ENCODE measurements around the gene PTPRA. TPM values are rescaled to one million over a fixed set of nuclear protein-coding genes. Genes with fewer than 3 reads are reported as not detected.

PTPRA gene
- polyA plus RNA-seq, 3 donors: 13.0 to 41.9 (median 13.1) TPM

GRCh38 chr20:3081641-3082040, 208.4 kb downstream of the PTPRA start:
- H3K4me1 Mint-ChIP-seq: peaks cover 37% of the 10 kb centered on the region
- H4K20me1 ChIP-seq (ENCODE audit: insufficient read depth, low read length): no peaks in the 10 kb centered on the region
- no peak overlapping the region for H3K4me3 ChIP-seq (replicated peaks in 1 of 3; ENCODE audit: low read depth in 2 of 3, low read length in 3 of 3)
- H3K4me3 Mint-ChIP-seq: peak overlapping the region in 1 of 2 donors; percentile 72
- TF ChIP-seq CTCF (IDR thresholded peaks at IDR 0.05): no peak
- intact Hi-C loops (cut with micrococcal nuclease): no loop called here
- no peak overlapping the region for H3K4me2 ChIP-seq (replicated peaks; ENCODE audit: extremely low read depth, low read length, poor library complexity, severe bottlenecking)
- peaks cover 0 to 24% (median 13%) of the 10 kb centered on the region in 7 donors for H3K9me3 Mint-ChIP-seq
- no peak overlapping the region for H3K9ac ChIP-seq (ENCODE audit: insufficient read depth, low read length, poor library complexity, severe bottlenecking)
- peaks cover 56 to 74% (median 66%) of the 10 kb centered on the region in 3 donors for H3K27me3 Mint-ChIP-seq (ENCODE audit: low read depth in 3 of 3)
- peaks cover 0 to 9% of the 10 kb centered on the region in 2 donors for H3K36me3 Mint-ChIP-seq
- H3K4me1 ChIP-seq (ENCODE audit: control insufficient read depth in 1 of 2, insufficient read depth in 2 of 2, low read length in 2 of 2): peaks cover 34 to 39% of the 10 kb centered on the region in 2 donors
- H3K9me3 ChIP-seq (replicated peaks in 1 of 2; ENCODE audit: control insufficient read depth in 1 of 2, insufficient read depth in 1 of 2, low read length in 2 of 2): peaks cover 7 to 27% of the 10 kb centered on the region in 2 donors
- no peak overlapping the region for H3K27ac Mint-ChIP-seq
- no peak overlapping the region for H2AFZ ChIP-seq (ENCODE audit: insufficient read depth, low read depth, low read length, poor library complexity, severe bottlenecking)
- DNase-seq: no peak
- peaks cover 26 to 66% of the 10 kb centered on the region in 2 donors for H3K27me3 ChIP-seq (ENCODE audit: control insufficient read depth in 2 of 2, insufficient read depth in 2 of 2, low read length in 2 of 2)
- H3K27ac ChIP-seq (ENCODE audit: low read depth in 1 of 2, low read length in 2 of 2): no peak overlapping the region
- 66% methylated on average over 11 of the region's 11 CpGs for WGBS (ENCODE audit: insufficient coverage)
- no peaks in the 10 kb centered on the region for H3K79me2 ChIP-seq (ENCODE audit: insufficient read depth, low read length)
- no peaks in the 10 kb centered on the region for H3K36me3 ChIP-seq (replicated peaks in 1 of 2; ENCODE audit: control insufficient read depth in 1 of 2, insufficient read depth in 2 of 2, low read length in 2 of 2)

- WGBS (ENCODE audit: insufficient coverage): 1% methylated on average over 59 of the region's 71 CpGs
- Histone ChIP-seq H3K27ac (ENCODE audit: low read depth in 1 of 2, low read length in 2 of 2) (no peak overlapping the region), H4K20me1 (ENCODE audit: insufficient read depth, low read length) (no peaks in the 10 kb centered on the region), H2AFZ (ENCODE audit: insufficient read depth, low read depth, low read length, poor library complexity, severe bottlenecking) (peak overlapping the region; percentile 46), H3K9me3 (replicated peaks in 1 of 2; ENCODE audit: control insufficient read depth in 1 of 2, insufficient read depth in 1 of 2, low read length in 2 of 2) (peaks cover 7 to 27% of the 10 kb centered on the region in 2 donors), H3K4me3 (replicated peaks in 1 of 3; ENCODE audit: low read depth in 2 of 3, low read length in 3 of 3) (peak overlapping the region in 1 of 3 experiments; percentile 39), H3K79me2 (ENCODE audit: insufficient read depth, low read length) (no peaks in the 10 kb centered on the region), H3K4me2 (replicated peaks; ENCODE audit: extremely low read depth, low read length, poor library complexity, severe bottlenecking) (peak overlapping the region; percentile 62), H3K9ac (ENCODE audit: insufficient read depth, low read length, poor library complexity, severe bottlenecking) (no peak overlapping the region), H3K27me3 (ENCODE audit: control insufficient read depth in 2 of 2, insufficient read depth in 2 of 2, low read length in 2 of 2) (peaks cover 26 to 66% of the 10 kb centered on the region in 2 donors), H3K4me1 (ENCODE audit: control insufficient read depth in 1 of 2, insufficient read depth in 2 of 2, low read length in 2 of 2) (peaks cover 26 to 31% of the 10 kb centered on the region in 2 donors), H3K36me3 (replicated peaks in 1 of 2; ENCODE audit: control insufficient read depth in 1 of 2, insufficient read depth in 2 of 2, low read length in 2 of 2) (no peaks in the 10 kb centered on the region)
- Mint-ChIP-seq H3K27ac (no peak overlapping the region), H3K36me3 (peaks cover 0 to 9% of the 10 kb centered on the region in 2 donors), H3K27me3 (ENCODE audit: low read depth in 3 of 3) (peaks cover 59 to 71% (median 66%) of the 10 kb centered on the region in 3 donors), H3K4me3 (peak overlapping the region; percentile 67 to 72), H3K4me1 (peaks cover 30% of the 10 kb centered on the region), H3K9me3 (peaks cover 0 to 24% (median 13%) of the 10 kb centered on the region in 7 donors)
- intact Hi-C loops (cut with micrococcal nuclease): no loop called here
- no peak for TF ChIP-seq CTCF (IDR thresholded peaks at IDR 0.05)
- no peak for DNase-seq
Observed at GRCh38 chr20:3082306-3082951, 209.1 kb downstream of the PTPRA start.
